Transverse colon (tissue), 4 donors: ENCODE measurements around the gene ETV6. TPM values are rescaled to one million over a fixed set of nuclear protein-coding genes. Genes with fewer than 3 reads are reported as not detected.

Experiments
- DNase-seq: peaks from one replicate; pipeline ENCODE4 v3.0.0-alpha.2; 2019
- H3K27ac ChIP-seq, 4 donors: fragments of 200-600 bp; sonication (generic); 2 replicates each; pipeline ENCODE4 v1.5.1; 2016 to 2018; ENCODE audit warnings: inconsistent platforms in 4 of 4
- H3K27me3 ChIP-seq: fragments of 200-600 bp; sonication (generic); 2 replicates; pipeline ENCODE4 v1.5.1; 2017; ENCODE audit warnings: inconsistent platforms
- H3K36me3 ChIP-seq, 4 donors: fragments of 200-600 bp; sonication (generic); 2 replicates each; pipeline ENCODE4 v1.5.1; 2017 to 2019; ENCODE audit warnings: inconsistent platforms in 4 of 4
- H3K4me1 ChIP-seq, 4 donors: fragments of 200-600 bp; sonication (generic); 2 replicates each; pipeline ENCODE4 v1.5.1; 2017 to 2020; ENCODE audit warnings: inconsistent platforms in 4 of 4
- H3K4me3 ChIP-seq, 4 donors: fragments of 200-600 bp; sonication (generic); 1 replicate in 1 of 4; 2 replicates in 3 of 4; pipeline versions ENCODE4 v1.5.1 to v1.6.1; 2017 to 2019; ENCODE audit warnings: inconsistent platforms in 4 of 4
- H3K9me3 ChIP-seq, 2 donors: fragments of 200-600 bp; sonication (generic); 2 replicates each; pipeline ENCODE4 v1.5.1; 2017 to 2019; ENCODE audit warnings: inconsistent platforms in 2 of 2
- CTCF ChIP-seq, 5 experiments: fragments of 200-600 bp in 3 of 5; fragments of 450-650 bp in 2 of 5; sonication (generic) in 3 of 5; IDR thresholded peaks; 1 replicate in 2 of 5; 2 replicates in 3 of 5; pipeline ENCODE4 v1.5.1; 2016 to 2017; ENCODE audit warnings: antibody characterized with exemption in 5 of 5, inconsistent platforms in 3 of 5, mild to moderate bottlenecking in 2 of 5, moderate library complexity in 1 of 5
- EP300 ChIP-seq: sonication (generic); formaldehyde crosslinking; IDR thresholded peaks from one replicate; pipeline ENCODE4 v1.6.1; 2017; ENCODE audit warnings: antibody characterized with exemption, low read depth
- POLR2A ChIP-seq: fragments of 450-650 bp; IDR thresholded peaks from one replicate; pipeline ENCODE4 v1.6.1; 2016; ENCODE audit warnings: antibody characterized with exemption, mild to moderate bottlenecking, moderate library complexity
- POLR2AphosphoS5 ChIP-seq, 3 donors: sonication (generic); formaldehyde crosslinking; IDR thresholded peaks; one replicate each; pipeline ENCODE4 v1.6.1; 2016; ENCODE audit warnings: antibody characterized with exemption in 3 of 3
- WGBS, 2 donors: methylation state at CpG; one replicate each; pipeline ENCODE4 v1.1.5; 2018; ENCODE audit warnings: low coverage in 1 of 2; 5-methylcytosine and 5-hydroxymethylcytosine counted together
- in situ Hi-C, 4 donors: fragments of 200-750 bp; cut with MboI; loops; one replicate each; pipeline versions ENCODE4 v1.15.0 to v1.15.1; 2017; ENCODE audit warnings: low sequenced_read_pairs in 3 of 4, low pct_ligation_motif_present in 1 of 4, low pct_unique_long_range_greater_than_20kb in 1 of 4
- intact Hi-C: fragments of 100-400 bp; cut with DNase I; formaldehyde crosslinking; loops from one replicate; pipeline ENCODE4 v1.15.1; 2023; ENCODE audit warnings: low total_unique reads
- total RNA-seq, 4 donors: library from RNA; depleted of rRNA; stranded (reverse); fragments of >200 nt; gene quantifications; one replicate each; pipeline ENCODE4 v1.1.0, GENCODE V29; 2016

The ETV6 gene
- total RNA-seq, 4 donors from 2014 or later: 19.9 to 47.9 (median 41.0) TPM

GRCh38 chr12:11943919-11944700 lies 294.6 kb downstream of the ETV6 start:
- no peaks in the 10 kb centered on the region for H3K9me3 ChIP-seq
- H3K27ac ChIP-seq: no peak overlapping the region
- intact Hi-C loops (no loop called here), in situ Hi-C loops (no loop called here)
- TF ChIP-seq POLR2AphosphoS5 (IDR thresholded peaks at IDR 0.05) (no peak), POLR2A (no peak), CTCF (IDR thresholded peaks at IDR 0.05) (no peak), EP300 (no peak)
- peaks cover 0 to 3% (median 0%) of the 10 kb centered on the region in 4 donors for H3K4me1 ChIP-seq
- H3K27me3 ChIP-seq: no peaks in the 10 kb centered on the region
- no peak for DNase-seq
- H3K36me3 ChIP-seq: no peaks in the 10 kb centered on the region
- WGBS, 2 donors: 62 to 73% methylated on average over 9 to 12 of the region's 12 CpGs
- no peak overlapping the region for H3K4me3 ChIP-seq
